H9 (cell line): ENCODE measurements around the gene PMF1. TPM values are rescaled to one million over a fixed set of nuclear protein-coding genes. Genes with fewer than 3 reads are reported as not detected.

ENCODE experiments used
- DNase-seq: peaks from one replicate; pipeline ENCODE4 v3.0.0-alpha.2; 2017
- H2AFZ ChIP-seq: one replicate; pipeline ENCODE4 v1.6.1; 2013; ENCODE audit warnings: mild to moderate bottlenecking, low read length, control low read depth, moderate library complexity
- H2AK5ac ChIP-seq: 2 replicates; pipeline ENCODE4 v1.6.1; 2013; ENCODE audit warnings: low read length, control low read depth, mixed read lengths; ENCODE audit not compliant: insufficient read length
- H2BK120ac ChIP-seq: one replicate; pipeline ENCODE4 v1.6.1; 2013; ENCODE audit warnings: low read depth, mild to moderate bottlenecking, low read length, control low read depth, inconsistent platforms; ENCODE audit not compliant: poor library complexity, severe bottlenecking
- H2BK12ac ChIP-seq: 2 replicates; pipeline ENCODE4 v1.6.1; 2013; ENCODE audit warnings: low read length, control low read depth, mixed read lengths, low read depth; ENCODE audit not compliant: insufficient read length
- H2BK15ac ChIP-seq: 2 replicates; pipeline ENCODE4 v1.6.1; 2013; ENCODE audit warnings: low read depth, low read length, control low read depth
- H2BK20ac ChIP-seq: one replicate; pipeline ENCODE4 v1.6.1; 2013; ENCODE audit warnings: low read depth, mild to moderate bottlenecking, low read length, control low read depth, inconsistent platforms; ENCODE audit not compliant: poor library complexity, severe bottlenecking
- H2BK5ac ChIP-seq: 2 replicates; pipeline ENCODE4 v1.6.1; 2013; ENCODE audit warnings: low read length, control low read depth, mixed read lengths; ENCODE audit not compliant: insufficient read length
- H3K14ac ChIP-seq: 2 replicates; pipeline ENCODE4 v1.6.1; 2013; ENCODE audit warnings: low read length, control low read depth; ENCODE audit not compliant: insufficient read depth
- H3K18ac ChIP-seq: 2 replicates; pipeline ENCODE4 v1.6.1; 2013; ENCODE audit warnings: low read depth, mild to moderate bottlenecking, mixed read lengths, low read length, control low read depth; ENCODE audit not compliant: insufficient read length
- H3K23ac ChIP-seq: 2 replicates; pipeline ENCODE4 v1.6.1; 2013; ENCODE audit warnings: low read length, control low read depth, mixed read lengths, low read depth; ENCODE audit not compliant: insufficient read length
- H3K23me2 ChIP-seq: 2 replicates; pipeline ENCODE4 v1.6.1; 2013; ENCODE audit warnings: low read depth, mild to moderate bottlenecking, mixed read lengths, low read length, control low read depth; ENCODE audit not compliant: insufficient read length, poor library complexity, severe bottlenecking
- H3K27ac ChIP-seq: 2 replicates; pipeline ENCODE4 v1.5.1; 2013; ENCODE audit warnings: low read length, control low read depth, mixed read lengths, low read depth; ENCODE audit not compliant: insufficient read length
- H3K27me3 ChIP-seq: 2 replicates; pipeline ENCODE4 v1.6.1; 2013; ENCODE audit warnings: low read length, control low read depth, inconsistent platforms; ENCODE audit not compliant: insufficient read depth
- H3K4ac ChIP-seq: 2 replicates; pipeline ENCODE4 v1.6.1; 2013; ENCODE audit warnings: low read depth, mild to moderate bottlenecking, control low read depth, inconsistent platforms, low read length, moderate library complexity
- H3K4me1 ChIP-seq: 2 replicates; pipeline ENCODE4 v1.6.1; 2013; ENCODE audit warnings: low read length, control low read depth, inconsistent platforms; ENCODE audit not compliant: insufficient read depth
- H3K4me2 ChIP-seq: 2 replicates; pipeline ENCODE4 v1.6.1; 2013; ENCODE audit warnings: low read length, control low read depth, mixed read lengths; ENCODE audit not compliant: insufficient read length, insufficient read depth
- H3K56ac ChIP-seq: 2 replicates; pipeline ENCODE4 v1.6.1; 2013; ENCODE audit warnings: low read depth, mild to moderate bottlenecking, mixed read lengths, low read length, control low read depth; ENCODE audit not compliant: insufficient read length
- H3K79me1 ChIP-seq: 2 replicates; pipeline ENCODE4 v1.6.1; 2013; ENCODE audit warnings: low read depth, mild to moderate bottlenecking, moderate library complexity, low read length, control low read depth, inconsistent platforms; ENCODE audit not compliant: insufficient read depth, poor library complexity, severe bottlenecking
- H3K79me2 ChIP-seq: 2 replicates; pipeline ENCODE4 v1.6.1; 2013; ENCODE audit warnings: low read length, control low read depth, inconsistent platforms; ENCODE audit not compliant: insufficient read depth
- H3K9ac ChIP-seq: 2 replicates; pipeline ENCODE4 v1.6.1; 2013; ENCODE audit warnings: low read length, control low read depth, mixed read lengths; ENCODE audit not compliant: insufficient read length; ENCODE audit errors: extremely low read depth
- H3K9me3 ChIP-seq: one replicate; pipeline ENCODE4 v1.6.1; 2013; ENCODE audit warnings: low read depth, low read length, inconsistent platforms; ENCODE audit not compliant: control insufficient read depth
- H3T11ph ChIP-seq: one replicate; pipeline ENCODE4 v1.6.1; 2013; ENCODE audit warnings: mild to moderate bottlenecking, low read length, control low read depth, inconsistent platforms
- H4K20me1 ChIP-seq: one replicate; pipeline ENCODE4 v1.6.1; 2013; ENCODE audit not compliant: control insufficient read depth, insufficient read length, insufficient read depth
- H4K5ac ChIP-seq: 2 replicates; pipeline ENCODE4 v1.6.1; 2013; ENCODE audit warnings: low read depth, mild to moderate bottlenecking, mixed read lengths, low read length, control low read depth; ENCODE audit not compliant: insufficient read length
- H4K8ac ChIP-seq: replicated peaks from 2 replicates; pipeline ENCODE4 v1.6.1; 2013; ENCODE audit warnings: low read length, control low read depth, mixed read lengths, low read depth; ENCODE audit not compliant: insufficient read length
- H4K91ac ChIP-seq: 2 replicates; pipeline ENCODE4 v1.6.1; 2013; ENCODE audit warnings: low read depth, mild to moderate bottlenecking, moderate library complexity, mixed read lengths, low read length, control low read depth; ENCODE audit not compliant: insufficient read length
- H3K27ac Mint-ChIP-seq, 3 experiments: 2 replicates in 2 of 3; 3 replicates in 1 of 3; pipeline ENCODE4 v1.8.0; 2020 to 2021; ENCODE audit warnings: mixed read lengths in 3 of 3, mild to moderate bottlenecking in 1 of 3, moderate library complexity in 1 of 3
- H3K27me3 Mint-ChIP-seq: 2 replicates; pipeline ENCODE4 v1.8.0; 2021; ENCODE audit warnings: low read depth, mild to moderate bottlenecking, moderate library complexity, mixed read lengths
- H3K36me3 Mint-ChIP-seq, 3 experiments: 2 replicates in 2 of 3; 3 replicates in 1 of 3; pipeline ENCODE4 v1.8.0; 2020 to 2021; ENCODE audit warnings: low read depth in 3 of 3, mixed read lengths in 3 of 3; ENCODE audit not compliant: insufficient read depth in 1 of 3
- H3K4me1 Mint-ChIP-seq, 2 experiments: 2 replicates each; pipeline ENCODE4 v1.8.0; 2020; ENCODE audit warnings: mixed read lengths in 2 of 2
- H3K4me3 Mint-ChIP-seq, 2 experiments: 2 replicates in 1 of 2; 3 replicates in 1 of 2; pipeline ENCODE4 v1.8.0; 2020 to 2021; ENCODE audit warnings: mild to moderate bottlenecking in 2 of 2, mixed read lengths in 2 of 2, moderate library complexity in 1 of 2
- H3K9me3 Mint-ChIP-seq, 2 experiments: 2 replicates in 1 of 2; 3 replicates in 1 of 2; pipeline ENCODE4 v1.8.0; 2020; ENCODE audit warnings: mild to moderate bottlenecking in 2 of 2, mixed read lengths in 2 of 2, moderate library complexity in 1 of 2
- WGBS: extraction: QIAGEN DNeasy Blood & Tissue Kit; methylation state at CpG from one replicate; pipeline ENCODE4 v1.1.7; 2013; ENCODE audit warnings: missing lambda C conversion rate, low lambda C conversion rate, mixed read lengths; ENCODE audit not compliant: insufficient read length; ENCODE audit errors: extremely low coverage; 5-methylcytosine and 5-hydroxymethylcytosine counted together
- total RNA-seq: library from RNA; stranded (reverse); gene quantifications from 2 replicates; pipeline ENCODE4 v1.2.1, GENCODE V29; 2021
- TF ChIP-seq, protein P1 (sequence below): fragments of 200-600 bp; sonication (generic); conservative IDR thresholded peaks from 3 replicates; pipeline ENCODE4 v1.8.0; 2021; ENCODE audit warnings: antibody characterized with exemption, mild to moderate bottlenecking

Gene PMF1
- total RNA-seq, 1 experiment from 2014 or later: 136 TPM

DNA sequence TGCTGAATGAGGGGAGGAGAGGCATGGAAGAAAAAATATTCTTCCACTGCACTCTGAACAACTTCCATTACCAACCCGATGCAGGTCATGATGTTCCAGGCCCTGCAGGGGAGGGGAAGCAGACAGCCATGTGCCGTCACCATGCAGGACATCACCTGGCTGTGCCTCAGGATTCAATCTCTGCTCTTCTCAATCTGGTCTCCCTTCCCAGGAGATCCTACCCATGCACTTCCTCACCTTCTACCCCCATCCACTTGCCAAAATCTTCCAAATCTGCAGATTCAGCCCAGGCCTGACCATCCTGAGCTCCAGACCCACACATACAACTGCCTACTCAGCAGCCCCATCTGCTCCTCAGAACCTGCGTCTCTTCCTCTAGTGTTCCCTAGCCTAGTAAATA, 40.8 kb downstream of the PMF1 start:
- no peak overlapping the region for H2BK15ac ChIP-seq
- H3K79me1 ChIP-seq: no peaks in the 10 kb centered on the region
- H2AK5ac ChIP-seq: no peak overlapping the region
- no peak overlapping the region for H3K14ac ChIP-seq
- no CpG with 5 or more reads among the region's 3 CpGs for WGBS
- no peaks in the 10 kb centered on the region for H3K23me2 ChIP-seq
- H3K27ac ChIP-seq: no peak overlapping the region
- DNase-seq: no peak
- H3K27me3 Mint-ChIP-seq: no peaks in the 10 kb centered on the region
- no peak overlapping the region for H4K5ac ChIP-seq
- H3K4me1 ChIP-seq: no peaks in the 10 kb centered on the region
- no peak overlapping the region for H3K4me2 ChIP-seq
- peak overlapping the region in 2 of 3 experiments; percentile 37 to 48; a peak in 2 of 7 replicates for H3K27ac Mint-ChIP-seq
- H3K4me1 Mint-ChIP-seq: peaks cover 6 to 7% of the 10 kb centered on the region in 2 experiments; a peak in 1 of 4 replicates
- no peak overlapping the region for H3K56ac ChIP-seq
- no peak overlapping the region for H3K18ac ChIP-seq
- H2BK20ac ChIP-seq: no peak overlapping the region
- H3K23ac ChIP-seq: no peak overlapping the region
- no peaks in the 10 kb centered on the region for H3K9me3 ChIP-seq
- no peaks in the 10 kb centered on the region for H3K9me3 Mint-ChIP-seq
- no peaks in the 10 kb centered on the region for H3K27me3 ChIP-seq
- no peak overlapping the region for H2AFZ ChIP-seq
- H3K4me3 Mint-ChIP-seq: no peak overlapping the region
- H3K36me3 Mint-ChIP-seq: peaks cover 44 to 86% (median 78%) of the 10 kb centered on the region in 3 experiments
- H3K4ac ChIP-seq: no peak overlapping the region
- H3T11ph ChIP-seq: no peak overlapping the region
- TF ChIP-seq, protein P1, sequence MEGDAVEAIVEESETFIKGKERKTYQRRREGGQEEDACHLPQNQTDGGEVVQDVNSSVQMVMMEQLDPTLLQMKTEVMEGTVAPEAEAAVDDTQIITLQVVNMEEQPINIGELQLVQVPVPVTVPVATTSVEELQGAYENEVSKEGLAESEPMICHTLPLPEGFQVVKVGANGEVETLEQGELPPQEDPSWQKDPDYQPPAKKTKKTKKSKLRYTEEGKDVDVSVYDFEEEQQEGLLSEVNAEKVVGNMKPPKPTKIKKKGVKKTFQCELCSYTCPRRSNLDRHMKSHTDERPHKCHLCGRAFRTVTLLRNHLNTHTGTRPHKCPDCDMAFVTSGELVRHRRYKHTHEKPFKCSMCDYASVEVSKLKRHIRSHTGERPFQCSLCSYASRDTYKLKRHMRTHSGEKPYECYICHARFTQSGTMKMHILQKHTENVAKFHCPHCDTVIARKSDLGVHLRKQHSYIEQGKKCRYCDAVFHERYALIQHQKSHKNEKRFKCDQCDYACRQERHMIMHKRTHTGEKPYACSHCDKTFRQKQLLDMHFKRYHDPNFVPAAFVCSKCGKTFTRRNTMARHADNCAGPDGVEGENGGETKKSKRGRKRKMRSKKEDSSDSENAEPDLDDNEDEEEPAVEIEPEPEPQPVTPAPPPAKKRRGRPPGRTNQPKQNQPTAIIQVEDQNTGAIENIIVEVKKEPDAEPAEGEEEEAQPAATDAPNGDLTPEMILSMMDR: no peak
- no peaks in the 10 kb centered on the region for H4K20me1 ChIP-seq
- no peaks in the 10 kb centered on the region for H3K79me2 ChIP-seq
- H2BK5ac ChIP-seq: no peak overlapping the region
- H2BK12ac ChIP-seq: no peak overlapping the region
- H4K8ac ChIP-seq: no peak overlapping the region
- no peak overlapping the region for H4K91ac ChIP-seq
- no peak overlapping the region for H2BK120ac ChIP-seq
- H3K9ac ChIP-seq: no peak overlapping the region
